HEK293T (cell line): ENCODE measurements around the gene PPIP5K1.
"Not testable (repeated sequence)": the region's sequence is repeated elsewhere in the genome, so short reads cannot be mapped to it uniquely, and the experiment has no call there.

Experiments
- ARNT ChIP-seq: fragments of 450-650 bp; IDR thresholded peaks from 2 replicates; pipeline ENCODE4 v1.6.1; 2017; ENCODE audit warnings: mild to moderate bottlenecking
- BHLHE40 ChIP-seq: fragments of 450-650 bp; IDR thresholded peaks from 2 replicates; pipeline ENCODE4 v1.6.1; 2016; ENCODE audit warnings: mild to moderate bottlenecking, moderate library complexity, borderline replicate concordance
- CTBP1 ChIP-seq: fragments of 450-650 bp; IDR thresholded peaks from 2 replicates; pipeline ENCODE4 v1.6.1; 2016; ENCODE audit warnings: borderline replicate concordance
- ELF4 ChIP-seq: fragments of 450-650 bp; IDR thresholded peaks from 2 replicates; pipeline ENCODE4 v1.6.1; 2017; ENCODE audit warnings: antibody characterized with exemption
- FOXA1 ChIP-seq: fragments of 450-650 bp; IDR thresholded peaks from 2 replicates; pipeline ENCODE4 v1.6.1; 2016; ENCODE audit warnings: mild to moderate bottlenecking
- FOXK2 ChIP-seq: fragments of 450-650 bp; IDR thresholded peaks from 2 replicates; pipeline ENCODE4 v1.6.1; 2016; ENCODE audit warnings: mild to moderate bottlenecking
- FOXM1 ChIP-seq: fragments of 450-650 bp; IDR thresholded peaks from 2 replicates; pipeline ENCODE4 v1.6.1; 2017; ENCODE audit warnings: mild to moderate bottlenecking, borderline replicate concordance
- HDGF ChIP-seq: fragments of 450-650 bp; IDR thresholded peaks from 2 replicates; pipeline ENCODE4 v1.6.1; 2017; ENCODE audit warnings: antibody characterized with exemption, borderline replicate concordance
- L3MBTL2 ChIP-seq: fragments of 450-650 bp; conservative IDR thresholded peaks from 2 replicates; pipeline ENCODE4 v1.6.1; 2016; ENCODE audit warnings: mild to moderate bottlenecking
- NFRKB ChIP-seq: fragments of 450-650 bp; IDR thresholded peaks from 2 replicates; pipeline ENCODE4 v1.6.1; 2016; ENCODE audit warnings: mild to moderate bottlenecking, moderate library complexity
- SP1 ChIP-seq: fragments of 450-650 bp; IDR thresholded peaks from 2 replicates; pipeline ENCODE4 v1.6.1; 2017
- SUZ12 ChIP-seq: fragments of 450-650 bp; IDR thresholded peaks from 2 replicates; pipeline ENCODE4 v1.6.1; 2016; ENCODE audit warnings: mild to moderate bottlenecking
- TARDBP ChIP-seq: fragments of 450-650 bp; IDR thresholded peaks from 2 replicates; pipeline ENCODE4 v1.6.1; 2016
- ZNF384 ChIP-seq: fragments of 450-650 bp; IDR thresholded peaks from 2 replicates; pipeline ENCODE4 v1.6.1; 2016

DNA sequence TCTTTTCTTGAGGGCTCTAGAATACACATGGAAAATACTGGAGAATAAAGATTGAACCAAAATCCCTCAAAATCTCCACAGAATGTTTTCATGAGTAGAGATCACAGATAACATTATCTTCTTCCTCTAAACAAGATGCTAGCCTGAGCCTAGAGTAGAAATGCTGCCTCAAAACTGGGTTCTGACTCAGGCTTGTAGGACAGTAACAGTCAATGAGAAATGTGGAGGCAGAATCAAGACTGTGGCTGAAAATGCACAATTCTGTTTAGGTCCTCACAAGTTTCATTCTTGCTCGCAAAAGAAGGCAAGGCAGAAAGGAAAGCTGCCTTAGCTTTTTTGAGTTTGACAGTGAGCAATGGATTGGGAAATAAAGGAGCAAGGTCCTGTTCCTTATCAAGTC is 15.4 kb downstream of the PPIP5K1 start:
- TF ChIP-seq L3MBTL2, ARNT, FOXA1, CTBP1, ELF4, SP1, SUZ12, TARDBP, ZNF384, HDGF, FOXK2, NFRKB, FOXM1, BHLHE40: not testable (repeated sequence)
